Calu3 (cell line): Measurements from ENCODE around the gene CHN2. TPM values are rescaled to one million over a fixed set of nuclear protein-coding genes. Genes with fewer than 3 reads are reported as not detected.
A peak's percentile ranks its signal among the peaks of the same experiment; 100 is the strongest.

Experiments
- BruUV-seq: library from RNA; stranded (reverse); fragments of 400-500 nt; replicated peaks from 2 replicates; lab custom pipeline; 2021; lab: Mats Ljungman, UMichigan
- CTCF ChIA-PET: fragments of 300-600 bp; sonication (Branson Sonifier 250); formaldehyde crosslinking; loops from one replicate; lab custom pipeline; 2022; ENCODE audit warnings: antibody characterized with exemption; lab: Charles Lee
- DNase-seq: peaks from one replicate; pipeline ENCODE4 v3.0.0; 2022
- H3K27ac Mint-ChIP-seq: one replicate; pipeline ENCODE4 v1.8.0; 2022; ENCODE audit warnings: mixed read lengths; ENCODE audit not compliant: unreplicated experiment
- H3K27me3 Mint-ChIP-seq: one replicate; pipeline ENCODE4 v1.8.0; 2022; ENCODE audit warnings: mixed read lengths; ENCODE audit not compliant: unreplicated experiment
- H3K36me3 Mint-ChIP-seq: one replicate; pipeline ENCODE4 v1.8.0; 2022; ENCODE audit warnings: mild to moderate bottlenecking, moderate library complexity, mixed read lengths; ENCODE audit not compliant: insufficient read depth, unreplicated experiment
- H3K4me1 Mint-ChIP-seq: one replicate; pipeline ENCODE4 v1.8.0; 2022; ENCODE audit warnings: mild to moderate bottlenecking, low read depth, mixed read lengths; ENCODE audit not compliant: unreplicated experiment
- H3K4me3 Mint-ChIP-seq: one replicate; pipeline ENCODE4 v1.8.0; 2022; ENCODE audit warnings: mild to moderate bottlenecking, low read depth, moderate library complexity, mixed read lengths; ENCODE audit not compliant: unreplicated experiment
- H3K9me3 Mint-ChIP-seq: one replicate; pipeline ENCODE4 v1.8.0; 2022; ENCODE audit warnings: low read depth, mixed read lengths; ENCODE audit not compliant: unreplicated experiment
- intact Hi-C: fragments of 100-400 bp; cut with micrococcal nuclease; formaldehyde crosslinking; loops from one replicate; pipeline ENCODE4 v1.10.0; 2022; ENCODE audit not compliant: unreplicated experiment
- total RNA-seq: library from RNA; stranded (reverse); gene quantifications from 2 replicates; pipeline ENCODE4 v1.2.3, GENCODE V29; 2022
- TF ChIP-seq, protein P1 (sequence below): fragments of 200-600 bp; IDR thresholded peaks from one replicate; pipeline ENCODE4 v1.8.0; 2022; ENCODE audit warnings: antibody characterized with exemption; ENCODE audit not compliant: unreplicated experiment

Gene CHN2
- total RNA-seq, 1 experiment from 2014 or later: 12.4 TPM

DNA sequence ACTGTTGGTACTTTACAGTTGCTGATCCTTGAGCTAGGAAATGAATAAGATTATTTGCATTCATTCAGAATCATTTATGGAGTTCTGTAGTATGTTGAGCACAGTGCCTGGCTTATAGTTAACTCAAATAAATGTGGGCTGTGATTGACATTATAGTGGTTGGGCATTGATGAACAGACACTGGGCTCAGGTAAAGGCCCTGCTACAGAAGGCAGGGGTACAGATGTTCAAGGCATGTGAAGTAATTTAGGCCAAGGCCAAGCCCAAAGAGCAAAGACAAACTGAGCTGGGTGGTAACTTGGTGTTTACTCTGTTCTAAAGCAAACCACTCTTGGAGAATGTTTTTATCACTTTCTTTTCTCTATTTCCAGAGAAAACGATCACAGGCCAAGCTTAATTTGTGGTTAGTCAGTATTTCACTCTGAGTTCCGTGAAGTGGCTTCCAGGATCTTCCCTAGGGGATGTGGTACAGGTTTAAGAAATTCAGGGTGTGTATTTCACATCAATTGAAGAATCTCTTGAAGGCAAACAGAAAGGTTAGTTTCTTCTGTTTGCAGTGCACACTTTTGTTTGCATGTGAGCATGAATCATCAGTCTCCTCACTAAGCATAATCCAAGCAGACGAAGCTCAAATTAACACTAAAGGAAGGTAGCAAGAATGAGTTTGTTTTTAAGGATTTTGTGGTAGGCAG is 255.1 kb downstream of the CHN2 start:
- TF ChIP-seq, protein P1, sequence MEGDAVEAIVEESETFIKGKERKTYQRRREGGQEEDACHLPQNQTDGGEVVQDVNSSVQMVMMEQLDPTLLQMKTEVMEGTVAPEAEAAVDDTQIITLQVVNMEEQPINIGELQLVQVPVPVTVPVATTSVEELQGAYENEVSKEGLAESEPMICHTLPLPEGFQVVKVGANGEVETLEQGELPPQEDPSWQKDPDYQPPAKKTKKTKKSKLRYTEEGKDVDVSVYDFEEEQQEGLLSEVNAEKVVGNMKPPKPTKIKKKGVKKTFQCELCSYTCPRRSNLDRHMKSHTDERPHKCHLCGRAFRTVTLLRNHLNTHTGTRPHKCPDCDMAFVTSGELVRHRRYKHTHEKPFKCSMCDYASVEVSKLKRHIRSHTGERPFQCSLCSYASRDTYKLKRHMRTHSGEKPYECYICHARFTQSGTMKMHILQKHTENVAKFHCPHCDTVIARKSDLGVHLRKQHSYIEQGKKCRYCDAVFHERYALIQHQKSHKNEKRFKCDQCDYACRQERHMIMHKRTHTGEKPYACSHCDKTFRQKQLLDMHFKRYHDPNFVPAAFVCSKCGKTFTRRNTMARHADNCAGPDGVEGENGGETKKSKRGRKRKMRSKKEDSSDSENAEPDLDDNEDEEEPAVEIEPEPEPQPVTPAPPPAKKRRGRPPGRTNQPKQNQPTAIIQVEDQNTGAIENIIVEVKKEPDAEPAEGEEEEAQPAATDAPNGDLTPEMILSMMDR: no peak
- no TSS peak for BruUV-seq
- peak overlapping the region; percentile 5 for H3K27ac Mint-ChIP-seq
- H3K9me3 Mint-ChIP-seq: no peaks in the 10 kb centered on the region
- no peak for DNase-seq
- intact Hi-C loops: no loop called here
- CTCF ChIA-PET: interaction anchor here (0.6 to 0.7 kb wide), 4 partner anchors 44 to 670 kb away, joined by 3 to 4 read pairs (median 3); no protein-coding TSS in a partner anchor
- no peak overlapping the region for H3K4me3 Mint-ChIP-seq
- no peaks in the 10 kb centered on the region for H3K36me3 Mint-ChIP-seq
- H3K4me1 Mint-ChIP-seq: peaks cover 13% of the 10 kb centered on the region
- H3K27me3 Mint-ChIP-seq: no peaks in the 10 kb centered on the region

DNA sequence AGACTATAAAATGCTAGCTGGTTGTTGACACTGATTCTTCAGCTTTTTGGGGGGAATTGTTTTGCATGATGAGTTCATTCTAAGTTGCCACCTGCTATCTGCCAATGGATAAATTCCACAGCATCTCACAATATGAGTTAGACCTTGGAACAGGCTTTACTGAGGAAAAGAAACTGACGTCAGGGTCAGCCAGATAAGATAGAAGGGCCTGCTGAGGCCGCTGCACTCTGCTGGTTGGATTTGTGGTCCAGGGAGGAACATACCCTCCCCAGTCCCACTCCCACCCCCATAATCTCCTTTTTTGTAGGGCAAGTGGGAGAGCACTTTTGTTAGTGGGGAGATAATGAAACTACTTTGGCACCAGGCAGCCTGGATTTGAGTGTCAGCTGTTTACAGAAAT is 258.4 kb downstream of the CHN2 start:
- DNase-seq: no peak
- peaks cover 13% of the 10 kb centered on the region for H3K4me1 Mint-ChIP-seq
- TF ChIP-seq, protein P1: no peak
- no peaks in the 10 kb centered on the region for H3K36me3 Mint-ChIP-seq
- H3K9me3 Mint-ChIP-seq: no peaks in the 10 kb centered on the region
- no peak overlapping the region for H3K27ac Mint-ChIP-seq
- intact Hi-C loops: no loop called here
- no peaks in the 10 kb centered on the region for H3K27me3 Mint-ChIP-seq
- H3K4me3 Mint-ChIP-seq: no peak overlapping the region
- BruUV-seq: no TSS peak
- CTCF ChIA-PET: interaction anchor here (0.7 kb wide), 1 partner anchor 1392 kb away, joined by 4 read pairs; no protein-coding TSS in a partner anchor

DNA sequence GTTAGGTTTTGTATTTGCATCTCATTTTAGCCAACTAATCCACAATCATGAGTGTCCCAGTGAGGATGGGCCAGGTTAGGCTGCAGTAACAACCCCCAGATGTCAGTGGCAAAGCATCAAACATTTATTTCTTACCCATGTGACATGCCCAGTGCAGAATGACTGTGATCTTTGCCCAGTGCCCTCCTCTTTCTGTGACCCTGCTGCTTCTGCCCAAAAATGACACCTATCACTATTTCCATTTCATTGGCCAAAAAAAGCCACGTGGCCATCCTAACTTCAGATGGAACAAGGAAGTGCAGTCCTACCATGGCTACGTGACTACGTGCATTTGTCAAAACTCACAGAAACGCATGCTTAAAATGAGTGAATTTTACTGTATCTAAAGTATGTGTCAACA is 259.9 kb downstream of the CHN2 start:
- DNase-seq: no peak
- intact Hi-C loops: no loop called here
- H3K27me3 Mint-ChIP-seq: no peaks in the 10 kb centered on the region
- no TSS peak for BruUV-seq
- no peak overlapping the region for H3K27ac Mint-ChIP-seq
- TF ChIP-seq, protein P1: no peak
- no peaks in the 10 kb centered on the region for H3K36me3 Mint-ChIP-seq
- no peak overlapping the region for H3K4me3 Mint-ChIP-seq
- H3K4me1 Mint-ChIP-seq: peaks cover 11% of the 10 kb centered on the region
- CTCF ChIA-PET: no interaction called here
- no peaks in the 10 kb centered on the region for H3K9me3 Mint-ChIP-seq

GRCh38 chr7:29454899-29455451 is 260.4 kb downstream of the CHN2 start:
- Mint-ChIP-seq H3K27ac (no peak overlapping the region), H3K4me3 (no peak overlapping the region), H3K36me3 (no peaks in the 10 kb centered on the region), H3K4me1 (peaks cover 5% of the 10 kb centered on the region), H3K27me3 (peaks cover 4% of the 10 kb centered on the region), H3K9me3 (no peaks in the 10 kb centered on the region)
- no peak for DNase-seq
- TF ChIP-seq, protein P1: no peak
- CTCF ChIA-PET: no interaction called here
- intact Hi-C loops: no loop called here
- no TSS peak for BruUV-seq
